Spinal cord (tissue), 10 donors: Measurements from ENCODE around the gene SLAMF8. TPM values are rescaled to one million over a fixed set of nuclear protein-coding genes. Genes with fewer than 3 reads are reported as not detected.

ENCODE experiments used
- DNase-seq, 6 donors: peaks; one replicate each; pipeline versions ENCODE4 v3.0.0 to v3.0.0-alpha.2; 2013 to 2015; ENCODE audit warnings: low spot score in 6 of 6, low read depth in 4 of 6
- H3K27ac ChIP-seq: one replicate; pipeline ENCODE4 v1.5.1; 2013; ENCODE audit warnings: low read depth, low read length, control low read depth
- H3K27me3 ChIP-seq: one replicate; pipeline ENCODE4 v1.6.1; 2013; ENCODE audit warnings: low read length; ENCODE audit not compliant: control insufficient read depth, insufficient read depth
- H3K36me3 ChIP-seq: one replicate; pipeline ENCODE4 v1.6.1; 2013; ENCODE audit warnings: low read length; ENCODE audit not compliant: control insufficient read depth, insufficient read depth
- H3K4me1 ChIP-seq: one replicate; pipeline ENCODE4 v1.6.1; 2013; ENCODE audit warnings: low read length; ENCODE audit not compliant: control insufficient read depth, insufficient read depth
- H3K4me3 ChIP-seq: one replicate; pipeline ENCODE4 v1.5.1; 2013; ENCODE audit warnings: low read depth, low read length, control low read depth
- H3K9me3 ChIP-seq: one replicate; pipeline ENCODE4 v1.6.1; 2013; ENCODE audit warnings: low read length; ENCODE audit not compliant: control insufficient read depth, insufficient read depth
- WGBS: methylation state at CpG from one replicate; pipeline ENCODE4 v1.1.5; 2013; ENCODE audit warnings: missing lambda C conversion rate; ENCODE audit not compliant: insufficient coverage; 5-methylcytosine and 5-hydroxymethylcytosine counted together
- polyA plus RNA-seq, 2 donors: library from polyadenylated mRNA; unstranded; fragments of 120-200 nt; gene quantifications; one replicate each; pipeline ENCODE4 v1.2.1, GENCODE V29; 2013; ENCODE audit not compliant: insufficient read length in 2 of 2
- total RNA-seq, 2 donors: library from RNA; depleted of rRNA in 1 of 2; stranded (reverse); fragments of 120-200 nt in 1 of 2; fragments of >200 nt in 1 of 2; gene quantifications; one replicate each; pipeline versions ENCODE4 v1.2.3 to v1.2.4, GENCODE V29; 2013 to 2014
- donor health status: healthy.

The SLAMF8 gene
- total and polyA plus RNA-seq, 4 donors, result 0.17 to 0.40 TPM; not detected in 2

DNA sequence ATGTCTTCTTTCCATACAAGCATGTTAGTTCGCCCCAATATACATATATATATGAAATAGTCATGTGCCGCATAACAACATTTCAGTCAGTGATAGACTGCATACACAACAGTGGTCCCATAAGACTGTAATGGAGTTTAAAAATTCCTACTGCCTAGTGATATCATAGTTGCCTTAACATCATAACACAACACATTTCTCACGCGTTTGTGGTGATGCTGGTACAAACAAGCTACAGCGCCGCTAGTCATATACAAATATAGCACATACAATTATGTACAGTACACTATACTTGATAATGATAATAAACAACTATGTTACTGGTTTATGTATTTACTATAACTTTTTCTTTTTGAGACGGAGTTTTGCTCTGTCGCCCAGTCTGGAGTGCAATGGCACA lies 10.7 kb upstream of the SLAMF8 start:
- Histone ChIP-seq H3K4me1 (no peaks in the 10 kb centered on the region), H3K9me3 (no peaks in the 10 kb centered on the region), H3K27ac (no peak overlapping the region), H3K27me3 (no peaks in the 10 kb centered on the region), H3K4me3 (no peak overlapping the region), H3K36me3 (no peaks in the 10 kb centered on the region)
- WGBS, result 100% methylated on average over 2 of the region's 8 CpGs
- DNase-seq, result no peak

DNA sequence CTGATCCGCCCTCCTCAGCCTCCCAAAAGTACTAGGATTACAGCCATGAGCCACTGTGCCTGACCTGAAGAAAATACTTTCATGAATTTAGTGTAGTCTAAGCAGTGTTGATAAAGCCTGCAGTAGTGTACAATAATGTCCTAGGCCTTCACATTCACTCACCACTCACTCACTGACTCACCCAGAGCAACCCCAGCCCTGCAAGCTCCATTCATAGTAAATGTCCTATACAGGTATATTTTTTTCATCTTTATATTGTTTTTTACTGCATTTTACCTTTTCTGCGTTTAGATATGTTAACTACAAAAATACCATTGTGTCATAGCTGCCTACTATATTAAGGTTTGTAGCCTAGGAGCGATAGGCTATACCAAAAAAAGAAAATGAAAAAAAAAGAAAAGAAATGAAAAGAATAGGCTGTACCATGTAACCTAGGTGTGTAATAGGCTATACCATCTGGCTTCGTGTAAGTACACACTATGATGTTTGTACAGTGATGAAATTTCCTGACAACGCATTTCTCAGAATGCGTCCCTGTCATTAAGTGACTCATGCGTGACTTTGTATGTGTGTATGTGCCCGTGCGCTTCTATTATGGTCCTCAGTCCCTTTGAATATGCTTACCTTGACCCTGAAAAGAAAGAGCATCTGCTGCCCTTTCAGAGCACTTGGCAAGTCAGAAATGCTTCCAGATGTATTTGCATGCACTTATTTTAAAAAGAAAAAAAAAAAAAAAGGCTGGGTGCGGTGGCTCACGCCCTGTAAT lies 9.2 kb upstream of the SLAMF8 start:
- Histone ChIP-seq H3K27ac (no peak overlapping the region), H3K36me3 (no peaks in the 10 kb centered on the region), H3K27me3 (no peaks in the 10 kb centered on the region), H3K4me1 (no peaks in the 10 kb centered on the region), H3K4me3 (no peak overlapping the region), H3K9me3 (no peaks in the 10 kb centered on the region)
- 90% methylated on average over 7 of the region's 11 CpGs for WGBS
- no peak for DNase-seq

DNA sequence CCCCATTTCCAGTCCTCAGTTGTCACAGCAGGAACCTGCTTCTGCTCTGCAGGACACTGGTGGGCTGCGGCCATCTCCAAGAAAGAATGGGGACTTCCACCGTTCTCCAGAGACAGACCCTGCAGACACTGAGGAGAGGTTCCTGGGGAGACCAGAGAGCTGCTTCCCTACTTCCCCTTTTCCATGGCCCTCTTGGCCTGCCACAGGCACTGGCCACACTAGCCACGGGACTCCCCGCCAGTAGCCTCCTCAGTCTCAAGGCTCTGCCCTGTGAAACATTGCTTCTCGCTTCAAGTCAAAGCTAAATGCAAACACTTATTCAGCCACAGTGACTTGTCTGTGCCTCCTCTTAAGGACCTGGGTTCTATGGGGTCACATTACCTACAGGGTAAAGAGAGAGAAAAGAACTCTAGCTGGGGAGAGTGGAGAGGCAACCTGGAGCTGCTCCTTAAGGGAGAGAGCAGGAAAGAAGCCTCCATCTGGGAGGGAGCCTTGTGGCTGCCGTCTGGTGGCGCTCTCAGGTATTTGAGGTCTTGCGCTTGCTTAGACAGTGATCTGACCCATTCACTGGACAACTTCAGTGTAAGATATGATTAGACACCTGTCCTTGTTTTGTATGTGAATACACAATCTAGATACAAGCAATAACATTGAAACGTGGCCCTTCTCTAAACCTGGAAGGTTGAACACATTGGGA lies 5.4 kb upstream of the SLAMF8 start:
- Histone ChIP-seq H3K4me3 (no peak overlapping the region), H3K36me3 (no peaks in the 10 kb centered on the region), H3K27me3 (no peaks in the 10 kb centered on the region), H3K27ac (no peak overlapping the region), H3K4me1 (peaks cover 5% of the 10 kb centered on the region), H3K9me3 (no peaks in the 10 kb centered on the region)
- peak in 1 of 6 donors; percentile 64 for DNase-seq
- 60% methylated on average over 5 of the region's 9 CpGs for WGBS

DNA sequence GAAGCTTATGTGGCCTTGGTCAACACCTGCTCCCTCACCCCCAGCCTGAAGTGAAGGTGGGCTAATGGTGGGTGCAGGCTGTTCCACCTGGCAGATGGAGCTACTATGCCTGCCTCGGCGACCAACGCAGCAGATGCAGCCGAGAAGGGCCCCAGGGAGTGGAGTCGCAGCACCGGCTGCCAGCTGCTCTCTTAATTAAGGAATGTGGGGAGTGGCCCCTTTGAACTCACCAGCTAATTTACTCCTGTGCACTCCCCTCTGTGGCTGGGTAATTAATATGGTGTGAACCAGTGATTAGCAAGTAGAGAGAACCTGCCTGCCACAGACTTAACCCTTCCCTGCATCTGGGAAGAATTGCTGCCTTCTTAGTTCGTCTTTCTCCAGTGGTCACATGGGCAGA lies 3.3 kb upstream of the SLAMF8 start:
- no peak overlapping the region for H3K4me3 ChIP-seq
- H3K27ac ChIP-seq, result no peak overlapping the region
- no peaks in the 10 kb centered on the region for H3K27me3 ChIP-seq
- DNase-seq, result peak in 2 of 6 donors; percentile 59 to 83
- no peaks in the 10 kb centered on the region for H3K36me3 ChIP-seq
- H3K4me1 ChIP-seq, result peaks cover 5% of the 10 kb centered on the region
- H3K9me3 ChIP-seq, result no peaks in the 10 kb centered on the region
- 5% methylated on average over 4 of the region's 7 CpGs for WGBS

DNA sequence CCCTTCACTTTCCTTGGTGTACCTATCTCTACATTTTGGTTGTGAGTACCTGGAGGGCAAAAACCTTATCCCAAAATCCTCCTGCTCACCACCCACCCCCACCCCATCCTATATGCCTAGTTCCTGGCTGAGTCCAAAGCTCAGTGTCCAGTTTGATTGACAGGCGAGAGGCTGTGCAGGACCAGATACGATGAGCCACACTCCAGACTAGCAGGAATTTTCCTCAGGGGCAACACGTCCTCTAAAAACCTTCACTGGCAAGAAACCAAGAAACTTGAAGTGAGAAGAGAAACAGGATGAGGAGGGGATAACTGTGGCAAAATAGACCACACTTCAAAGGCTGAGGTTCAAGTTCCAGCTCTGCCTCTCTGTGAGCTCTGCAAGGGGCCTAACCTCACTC lies 1.1 kb upstream of the SLAMF8 start:
- Histone ChIP-seq H3K27ac (no peak overlapping the region), H3K4me1 (peaks cover 11% of the 10 kb centered on the region), H3K4me3 (no peak overlapping the region), H3K36me3 (no peaks in the 10 kb centered on the region), H3K9me3 (no peaks in the 10 kb centered on the region), H3K27me3 (no peaks in the 10 kb centered on the region)
- DNase-seq, result no peak
- WGBS, result no CpG with 5 or more reads among the region's 3 CpGs

DNA sequence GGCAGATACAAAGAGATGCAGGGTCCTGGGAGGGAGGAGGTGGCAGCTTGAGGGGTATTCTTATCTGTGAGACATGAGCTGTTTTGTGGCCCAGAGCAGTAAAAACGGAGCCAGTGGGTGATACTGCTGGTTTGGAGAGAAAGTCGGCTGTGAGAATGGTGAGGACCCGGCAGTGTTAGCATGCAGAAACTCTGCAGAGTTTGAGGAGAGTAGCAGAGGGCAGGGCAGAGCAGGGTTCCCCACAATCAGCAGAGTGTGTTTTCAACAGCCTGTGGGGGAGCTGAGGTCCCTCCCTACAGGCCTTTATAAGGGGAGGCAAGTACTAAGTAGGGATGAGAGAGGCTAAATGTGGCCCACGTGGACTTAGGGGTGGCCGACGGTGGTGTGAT lies 423 bp downstream of the SLAMF8 start:
- no peak for DNase-seq
- 88% methylated on average over 6 of the region's 6 CpGs for WGBS
- no peaks in the 10 kb centered on the region for H3K9me3 ChIP-seq
- H3K4me3 ChIP-seq, result no peak overlapping the region
- peaks cover 15% of the 10 kb centered on the region for H3K4me1 ChIP-seq
- H3K27ac ChIP-seq, result no peak overlapping the region
- H3K27me3 ChIP-seq, result no peaks in the 10 kb centered on the region
- no peaks in the 10 kb centered on the region for H3K36me3 ChIP-seq

DNA sequence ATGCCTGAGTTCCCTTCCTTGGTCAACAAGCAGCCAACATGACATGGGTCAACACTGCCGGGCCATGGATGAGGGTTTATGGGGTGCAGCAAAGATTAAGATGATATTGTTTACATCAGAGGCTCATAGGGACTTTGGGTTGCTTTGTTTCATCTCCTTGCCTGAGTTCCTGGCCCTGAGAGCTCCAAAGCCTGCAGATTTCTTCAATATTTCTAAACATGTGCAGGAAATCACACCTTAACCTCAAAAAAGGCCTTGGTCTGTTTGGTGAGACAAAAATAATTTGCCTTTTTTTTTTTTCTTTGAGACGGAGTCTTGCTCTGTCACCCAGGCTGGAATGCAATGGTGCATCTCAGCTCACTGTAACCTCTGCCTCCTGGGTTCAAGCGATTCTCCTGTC lies 876 bp downstream of the SLAMF8 start:
- no peak for DNase-seq
- H3K27me3 ChIP-seq, result no peaks in the 10 kb centered on the region

DNA sequence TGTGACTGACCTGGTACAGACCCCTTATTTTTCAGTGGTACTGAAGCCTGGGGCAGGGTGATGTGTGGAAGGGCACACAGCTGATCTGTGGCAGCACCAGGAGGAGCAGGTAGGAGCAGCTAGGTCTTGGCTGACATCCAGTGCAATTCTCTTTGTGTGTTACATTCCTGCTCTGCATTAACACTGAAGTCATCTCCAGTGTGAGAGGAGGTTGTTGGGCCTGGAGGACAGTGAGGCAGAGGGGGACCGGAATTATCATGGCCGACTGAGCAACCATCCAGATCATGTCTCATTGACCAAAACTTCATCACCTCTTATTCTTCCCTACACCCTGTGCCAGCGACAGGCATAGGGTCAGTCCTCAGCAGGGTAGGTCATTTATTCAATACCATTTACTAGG lies 1.5 kb downstream of the SLAMF8 start:
- WGBS, result no CpG with 5 or more reads among the region's 3 CpGs

More for the DNA sequence above, 876 bp downstream of the SLAMF8 start:
- 100% methylated on average over 1 of the region's 3 CpGs for WGBS
- H3K36me3 ChIP-seq, result no peaks in the 10 kb centered on the region
- no peaks in the 10 kb centered on the region for H3K9me3 ChIP-seq
- no peak overlapping the region for H3K4me3 ChIP-seq
- no peak overlapping the region for H3K27ac ChIP-seq
- peaks cover 15% of the 10 kb centered on the region for H3K4me1 ChIP-seq

DNA sequence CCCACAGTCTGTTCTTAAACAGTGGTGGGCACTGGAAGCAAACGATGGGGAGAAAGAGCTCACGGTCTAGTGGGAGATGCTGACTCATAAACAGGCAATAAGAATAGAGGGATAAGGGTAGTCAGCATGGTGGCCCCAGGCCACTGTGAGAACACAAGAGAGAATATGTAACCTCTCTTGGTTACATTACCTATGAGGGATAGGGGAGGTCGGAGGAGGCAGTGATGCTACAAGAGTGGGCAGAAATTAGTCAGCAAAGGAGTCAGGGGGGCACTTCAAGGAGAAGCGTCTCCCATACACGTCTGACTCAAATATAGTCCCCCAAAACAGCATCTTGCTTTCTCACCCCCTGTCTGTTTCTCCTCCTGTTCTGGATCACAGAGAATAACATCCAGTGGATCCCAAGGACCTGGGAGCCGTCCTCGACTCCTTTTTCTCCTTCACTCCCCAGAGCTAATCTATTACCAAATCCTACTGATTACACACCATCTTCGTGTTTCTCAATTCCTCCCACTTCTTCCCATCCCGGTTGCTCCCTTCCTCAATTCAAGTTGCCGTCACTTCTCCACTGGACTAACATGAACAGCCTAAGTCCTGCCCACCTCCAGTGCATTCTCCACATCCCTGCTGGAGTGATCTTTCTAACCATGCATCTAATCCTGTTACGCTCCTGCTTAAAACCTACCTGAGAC lies 2.1 kb downstream of the SLAMF8 start:
- DNase-seq, result no peak
- no peaks in the 10 kb centered on the region for H3K9me3 ChIP-seq
- H3K4me3 ChIP-seq, result no peak overlapping the region
- no peaks in the 10 kb centered on the region for H3K36me3 ChIP-seq
- no peak overlapping the region for H3K27ac ChIP-seq
- no peaks in the 10 kb centered on the region for H3K27me3 ChIP-seq
- WGBS, result 83% methylated on average over 9 of the region's 11 CpGs
- peaks cover 10% of the 10 kb centered on the region for H3K4me1 ChIP-seq

More for the DNA sequence above, 1.5 kb downstream of the SLAMF8 start:
- H3K4me1 ChIP-seq, result peaks cover 11% of the 10 kb centered on the region
- H3K27ac ChIP-seq, result no peak overlapping the region
- H3K9me3 ChIP-seq, result no peaks in the 10 kb centered on the region
- no peak overlapping the region for H3K4me3 ChIP-seq
- no peak for DNase-seq
- no peaks in the 10 kb centered on the region for H3K36me3 ChIP-seq
- H3K27me3 ChIP-seq, result no peaks in the 10 kb centered on the region
